SH-SY5Y (cell line): Measurements from ENCODE around the gene SSNA1.

Experiments used
- GATA2 ChIP-seq: IDR thresholded peaks from 2 replicates; pipeline ENCODE4 v1.6.1; 2011; ENCODE audit warnings: mild to moderate bottlenecking, low read depth, low read length
- GATA3 ChIP-seq: IDR thresholded peaks from 2 replicates; pipeline ENCODE4 v1.6.1; 2011; ENCODE audit warnings: low read depth, mild to moderate bottlenecking, low read length, moderate library complexity

- TF ChIP-seq GATA2 (no peak), GATA3 (no peak)
These were observed 23.1 kb upstream of the SSNA1 start for GRCh38 chr9:137165250-137165836.
